H9 (cell line): ENCODE results near the gene PLCG1. TPM values are rescaled to one million over a fixed set of nuclear protein-coding genes. Genes with fewer than 3 reads are reported as not detected.

Source experiments
- DNase-seq: peaks from one replicate; pipeline ENCODE4 v3.0.0-alpha.2; 2017
- H2AFZ ChIP-seq: one replicate; pipeline ENCODE4 v1.6.1; 2013; ENCODE audit warnings: mild to moderate bottlenecking, low read length, control low read depth, moderate library complexity
- H2AK5ac ChIP-seq: 2 replicates; pipeline ENCODE4 v1.6.1; 2013; ENCODE audit warnings: low read length, control low read depth, mixed read lengths; ENCODE audit not compliant: insufficient read length
- H2BK120ac ChIP-seq: one replicate; pipeline ENCODE4 v1.6.1; 2013; ENCODE audit warnings: low read depth, mild to moderate bottlenecking, low read length, control low read depth, inconsistent platforms; ENCODE audit not compliant: poor library complexity, severe bottlenecking
- H2BK12ac ChIP-seq: 2 replicates; pipeline ENCODE4 v1.6.1; 2013; ENCODE audit warnings: low read length, control low read depth, mixed read lengths, low read depth; ENCODE audit not compliant: insufficient read length
- H2BK15ac ChIP-seq: 2 replicates; pipeline ENCODE4 v1.6.1; 2013; ENCODE audit warnings: low read depth, low read length, control low read depth
- H2BK20ac ChIP-seq: one replicate; pipeline ENCODE4 v1.6.1; 2013; ENCODE audit warnings: low read depth, mild to moderate bottlenecking, low read length, control low read depth, inconsistent platforms; ENCODE audit not compliant: poor library complexity, severe bottlenecking
- H2BK5ac ChIP-seq: 2 replicates; pipeline ENCODE4 v1.6.1; 2013; ENCODE audit warnings: low read length, control low read depth, mixed read lengths; ENCODE audit not compliant: insufficient read length
- H3K14ac ChIP-seq: 2 replicates; pipeline ENCODE4 v1.6.1; 2013; ENCODE audit warnings: low read length, control low read depth; ENCODE audit not compliant: insufficient read depth
- H3K18ac ChIP-seq: 2 replicates; pipeline ENCODE4 v1.6.1; 2013; ENCODE audit warnings: low read depth, mild to moderate bottlenecking, mixed read lengths, low read length, control low read depth; ENCODE audit not compliant: insufficient read length
- H3K23ac ChIP-seq: 2 replicates; pipeline ENCODE4 v1.6.1; 2013; ENCODE audit warnings: low read length, control low read depth, mixed read lengths, low read depth; ENCODE audit not compliant: insufficient read length
- H3K23me2 ChIP-seq: 2 replicates; pipeline ENCODE4 v1.6.1; 2013; ENCODE audit warnings: low read depth, mild to moderate bottlenecking, mixed read lengths, low read length, control low read depth; ENCODE audit not compliant: insufficient read length, poor library complexity, severe bottlenecking
- H3K27ac ChIP-seq: 2 replicates; pipeline ENCODE4 v1.5.1; 2013; ENCODE audit warnings: low read length, control low read depth, mixed read lengths, low read depth; ENCODE audit not compliant: insufficient read length
- H3K27me3 ChIP-seq: 2 replicates; pipeline ENCODE4 v1.6.1; 2013; ENCODE audit warnings: low read length, control low read depth, inconsistent platforms; ENCODE audit not compliant: insufficient read depth
- H3K4ac ChIP-seq: 2 replicates; pipeline ENCODE4 v1.6.1; 2013; ENCODE audit warnings: low read depth, mild to moderate bottlenecking, control low read depth, inconsistent platforms, low read length, moderate library complexity
- H3K4me1 ChIP-seq: 2 replicates; pipeline ENCODE4 v1.6.1; 2013; ENCODE audit warnings: low read length, control low read depth, inconsistent platforms; ENCODE audit not compliant: insufficient read depth
- H3K4me2 ChIP-seq: 2 replicates; pipeline ENCODE4 v1.6.1; 2013; ENCODE audit warnings: low read length, control low read depth, mixed read lengths; ENCODE audit not compliant: insufficient read length, insufficient read depth
- H3K56ac ChIP-seq: 2 replicates; pipeline ENCODE4 v1.6.1; 2013; ENCODE audit warnings: low read depth, mild to moderate bottlenecking, mixed read lengths, low read length, control low read depth; ENCODE audit not compliant: insufficient read length
- H3K79me1 ChIP-seq: 2 replicates; pipeline ENCODE4 v1.6.1; 2013; ENCODE audit warnings: low read depth, mild to moderate bottlenecking, moderate library complexity, low read length, control low read depth, inconsistent platforms; ENCODE audit not compliant: insufficient read depth, poor library complexity, severe bottlenecking
- H3K79me2 ChIP-seq: 2 replicates; pipeline ENCODE4 v1.6.1; 2013; ENCODE audit warnings: low read length, control low read depth, inconsistent platforms; ENCODE audit not compliant: insufficient read depth
- H3K9ac ChIP-seq: 2 replicates; pipeline ENCODE4 v1.6.1; 2013; ENCODE audit warnings: low read length, control low read depth, mixed read lengths; ENCODE audit not compliant: insufficient read length; ENCODE audit errors: extremely low read depth
- H3K9me3 ChIP-seq: one replicate; pipeline ENCODE4 v1.6.1; 2013; ENCODE audit warnings: low read depth, low read length, inconsistent platforms; ENCODE audit not compliant: control insufficient read depth
- H3T11ph ChIP-seq: one replicate; pipeline ENCODE4 v1.6.1; 2013; ENCODE audit warnings: mild to moderate bottlenecking, low read length, control low read depth, inconsistent platforms
- H4K20me1 ChIP-seq: one replicate; pipeline ENCODE4 v1.6.1; 2013; ENCODE audit not compliant: control insufficient read depth, insufficient read length, insufficient read depth
- H4K5ac ChIP-seq: 2 replicates; pipeline ENCODE4 v1.6.1; 2013; ENCODE audit warnings: low read depth, mild to moderate bottlenecking, mixed read lengths, low read length, control low read depth; ENCODE audit not compliant: insufficient read length
- H4K8ac ChIP-seq: replicated peaks from 2 replicates; pipeline ENCODE4 v1.6.1; 2013; ENCODE audit warnings: low read length, control low read depth, mixed read lengths, low read depth; ENCODE audit not compliant: insufficient read length
- H4K91ac ChIP-seq: 2 replicates; pipeline ENCODE4 v1.6.1; 2013; ENCODE audit warnings: low read depth, mild to moderate bottlenecking, moderate library complexity, mixed read lengths, low read length, control low read depth; ENCODE audit not compliant: insufficient read length
- H3K27ac Mint-ChIP-seq, 3 experiments: 2 replicates in 2 of 3; 3 replicates in 1 of 3; pipeline ENCODE4 v1.8.0; 2020 to 2021; ENCODE audit warnings: mixed read lengths in 3 of 3, mild to moderate bottlenecking in 1 of 3, moderate library complexity in 1 of 3
- H3K27me3 Mint-ChIP-seq: 2 replicates; pipeline ENCODE4 v1.8.0; 2021; ENCODE audit warnings: low read depth, mild to moderate bottlenecking, moderate library complexity, mixed read lengths
- H3K36me3 Mint-ChIP-seq, 3 experiments: 2 replicates in 2 of 3; 3 replicates in 1 of 3; pipeline ENCODE4 v1.8.0; 2020 to 2021; ENCODE audit warnings: low read depth in 3 of 3, mixed read lengths in 3 of 3; ENCODE audit not compliant: insufficient read depth in 1 of 3
- H3K4me1 Mint-ChIP-seq, 2 experiments: 2 replicates each; pipeline ENCODE4 v1.8.0; 2020; ENCODE audit warnings: mixed read lengths in 2 of 2
- H3K4me3 Mint-ChIP-seq, 2 experiments: 2 replicates in 1 of 2; 3 replicates in 1 of 2; pipeline ENCODE4 v1.8.0; 2020 to 2021; ENCODE audit warnings: mild to moderate bottlenecking in 2 of 2, mixed read lengths in 2 of 2, moderate library complexity in 1 of 2
- H3K9me3 Mint-ChIP-seq, 2 experiments: 2 replicates in 1 of 2; 3 replicates in 1 of 2; pipeline ENCODE4 v1.8.0; 2020; ENCODE audit warnings: mild to moderate bottlenecking in 2 of 2, mixed read lengths in 2 of 2, moderate library complexity in 1 of 2
- WGBS: extraction: QIAGEN DNeasy Blood & Tissue Kit; methylation state at CpG from one replicate; pipeline ENCODE4 v1.1.7; 2013; ENCODE audit warnings: missing lambda C conversion rate, low lambda C conversion rate, mixed read lengths; ENCODE audit not compliant: insufficient read length; ENCODE audit errors: extremely low coverage; 5-methylcytosine and 5-hydroxymethylcytosine counted together
- total RNA-seq: library from RNA; stranded (reverse); gene quantifications from 2 replicates; pipeline ENCODE4 v1.2.1, GENCODE V29; 2021
- TF ChIP-seq, protein P1 (sequence below): fragments of 200-600 bp; sonication (generic); conservative IDR thresholded peaks from 3 replicates; pipeline ENCODE4 v1.8.0; 2021; ENCODE audit warnings: antibody characterized with exemption, mild to moderate bottlenecking

The PLCG1 gene
- total RNA-seq, 1 experiment from 2014 or later, result 171 TPM

DNA sequence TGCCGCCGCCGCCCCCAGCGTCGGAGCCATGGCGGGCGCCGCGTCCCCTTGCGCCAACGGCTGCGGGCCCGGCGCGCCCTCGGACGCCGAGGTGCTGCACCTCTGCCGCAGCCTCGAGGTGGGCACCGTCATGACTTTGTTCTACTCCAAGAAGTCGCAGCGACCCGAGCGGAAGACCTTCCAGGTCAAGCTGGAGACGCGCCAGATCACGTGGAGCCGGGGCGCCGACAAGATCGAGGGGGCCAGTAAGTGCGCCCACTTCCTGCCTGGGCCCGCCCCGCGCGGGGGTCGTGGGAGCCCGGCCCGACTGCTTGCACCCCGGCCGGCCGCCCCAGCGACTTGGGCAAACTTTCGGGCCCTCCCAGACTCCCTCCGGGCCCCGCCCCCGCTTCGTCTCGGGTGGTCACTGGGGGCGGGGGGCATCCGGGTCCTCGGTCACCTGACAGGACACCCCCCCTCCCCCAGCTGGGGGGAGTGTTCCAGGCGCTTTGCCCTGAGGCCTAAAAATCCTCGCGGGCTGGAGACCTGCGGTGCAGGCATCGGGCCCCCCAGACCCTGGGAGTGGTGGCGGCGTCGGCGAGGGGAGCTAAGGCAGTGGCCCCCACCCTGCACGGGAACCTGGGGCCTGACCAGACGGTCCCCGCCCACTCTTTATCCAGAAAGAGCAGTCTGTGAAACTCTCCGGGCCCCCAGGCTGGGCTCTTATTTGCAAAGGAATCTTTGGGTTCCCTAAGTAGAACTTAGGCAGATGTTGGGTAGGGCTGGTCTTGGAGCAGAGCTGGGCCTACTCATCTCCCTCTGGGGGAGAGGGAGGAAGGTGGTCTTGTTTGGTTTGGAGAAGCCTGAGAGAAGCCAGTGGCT lies 501 bp downstream of the PLCG1 start:
- peaks cover 21% of the 10 kb centered on the region; the same call in 1 of the 2 replicates for H3K4me1 ChIP-seq
- no peak overlapping the region for H4K5ac ChIP-seq
- peak overlapping the region; percentile 81 for H3K4me2 ChIP-seq
- H3K14ac ChIP-seq, result peak overlapping the region; percentile 90
- no peaks in the 10 kb centered on the region for H3K9me3 ChIP-seq
- DNase-seq, result peak; percentile 87
- no peak overlapping the region for H2BK20ac ChIP-seq
- H3K79me2 ChIP-seq, result peaks cover 46% of the 10 kb centered on the region
- Mint-ChIP-seq H3K4me3 (peak overlapping the region; percentile 91 to 93), H3K4me1 (peaks cover 57% of the 10 kb centered on the region in 2 experiments), H3K36me3 (peaks cover 3 to 14% (median 11%) of the 10 kb centered on the region in 3 experiments; a peak in 6 of 7 replicates), H3K27me3 (peaks cover 10% of the 10 kb centered on the region), H3K9me3 (no peaks in the 10 kb centered on the region; a peak in 2 of 5 replicates), H3K27ac (peak overlapping the region; percentile 73 to 98 (median 97))
- H4K20me1 ChIP-seq, result no peaks in the 10 kb centered on the region
- H3K9ac ChIP-seq, result peak overlapping the region; percentile 96
- H3K4ac ChIP-seq, result no peak overlapping the region
- H3K27ac ChIP-seq, result no peak overlapping the region
- H2AK5ac ChIP-seq, result no peak overlapping the region
- no peaks in the 10 kb centered on the region for H3K27me3 ChIP-seq
- H4K8ac ChIP-seq, result no peak overlapping the region
- no peaks in the 10 kb centered on the region for H3K79me1 ChIP-seq
- no peak overlapping the region for H3K56ac ChIP-seq
- no peak overlapping the region for H4K91ac ChIP-seq
- WGBS, result no CpG with 5 or more reads among the region's 66 CpGs
- no peak overlapping the region for H2BK120ac ChIP-seq
- H2BK15ac ChIP-seq, result no peak overlapping the region
- TF ChIP-seq, protein P1, sequence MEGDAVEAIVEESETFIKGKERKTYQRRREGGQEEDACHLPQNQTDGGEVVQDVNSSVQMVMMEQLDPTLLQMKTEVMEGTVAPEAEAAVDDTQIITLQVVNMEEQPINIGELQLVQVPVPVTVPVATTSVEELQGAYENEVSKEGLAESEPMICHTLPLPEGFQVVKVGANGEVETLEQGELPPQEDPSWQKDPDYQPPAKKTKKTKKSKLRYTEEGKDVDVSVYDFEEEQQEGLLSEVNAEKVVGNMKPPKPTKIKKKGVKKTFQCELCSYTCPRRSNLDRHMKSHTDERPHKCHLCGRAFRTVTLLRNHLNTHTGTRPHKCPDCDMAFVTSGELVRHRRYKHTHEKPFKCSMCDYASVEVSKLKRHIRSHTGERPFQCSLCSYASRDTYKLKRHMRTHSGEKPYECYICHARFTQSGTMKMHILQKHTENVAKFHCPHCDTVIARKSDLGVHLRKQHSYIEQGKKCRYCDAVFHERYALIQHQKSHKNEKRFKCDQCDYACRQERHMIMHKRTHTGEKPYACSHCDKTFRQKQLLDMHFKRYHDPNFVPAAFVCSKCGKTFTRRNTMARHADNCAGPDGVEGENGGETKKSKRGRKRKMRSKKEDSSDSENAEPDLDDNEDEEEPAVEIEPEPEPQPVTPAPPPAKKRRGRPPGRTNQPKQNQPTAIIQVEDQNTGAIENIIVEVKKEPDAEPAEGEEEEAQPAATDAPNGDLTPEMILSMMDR, result no peak
- H3K23me2 ChIP-seq, result peaks cover 20% of the 10 kb centered on the region
- H3K23ac ChIP-seq, result no peak overlapping the region
- no peak overlapping the region for H2BK5ac ChIP-seq
- H3K18ac ChIP-seq, result peak overlapping the region; percentile 69
- no peak overlapping the region for H2AFZ ChIP-seq
- H3T11ph ChIP-seq, result no peak overlapping the region
- no peak overlapping the region for H2BK12ac ChIP-seq
